Stimulated activated naive CD4-positive, alpha-beta T cell treated with Interleukin-2 at 50 U/mL for 16 hours (primary cell): ENCODE data around the gene ITGB1BP1.

Source experiments
- DNase-seq: peaks from one replicate; lab custom pipeline; 2025; lab: John Stamatoyannopoulos, UW

Gene ITGB1BP1

DNA sequence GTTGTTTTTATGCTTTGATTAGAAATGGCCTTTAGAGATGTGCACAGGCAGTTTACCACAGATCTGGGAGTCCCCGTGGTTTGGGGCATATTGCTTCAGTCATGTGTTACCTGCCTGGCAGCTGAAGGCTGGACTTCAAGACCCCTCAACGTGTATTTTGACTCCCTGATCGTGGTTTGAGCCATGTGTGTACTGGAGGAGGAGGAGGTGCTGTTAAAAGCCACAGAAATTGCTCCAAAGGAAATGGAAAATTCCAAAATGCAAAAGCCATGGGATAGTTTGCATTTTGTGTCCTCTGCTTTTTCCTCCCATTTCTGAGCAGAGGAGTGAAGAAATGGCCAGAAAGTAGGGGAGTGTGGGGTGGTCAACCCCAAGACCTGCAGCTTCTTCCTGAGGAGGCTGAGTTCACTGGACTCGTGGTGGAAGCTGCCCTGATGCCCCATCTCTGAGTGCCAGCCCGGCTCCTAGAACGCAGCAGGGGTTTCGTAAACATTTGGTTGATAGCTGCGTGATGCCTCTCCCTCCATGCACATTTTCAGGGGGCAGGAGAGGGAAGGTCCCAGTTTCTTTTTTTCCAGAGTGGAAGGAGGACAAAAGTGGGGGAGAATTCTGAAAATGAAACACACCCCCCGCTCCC is 45.7 kb downstream of the ITGB1BP1 start:
- no peak for DNase-seq

DNA sequence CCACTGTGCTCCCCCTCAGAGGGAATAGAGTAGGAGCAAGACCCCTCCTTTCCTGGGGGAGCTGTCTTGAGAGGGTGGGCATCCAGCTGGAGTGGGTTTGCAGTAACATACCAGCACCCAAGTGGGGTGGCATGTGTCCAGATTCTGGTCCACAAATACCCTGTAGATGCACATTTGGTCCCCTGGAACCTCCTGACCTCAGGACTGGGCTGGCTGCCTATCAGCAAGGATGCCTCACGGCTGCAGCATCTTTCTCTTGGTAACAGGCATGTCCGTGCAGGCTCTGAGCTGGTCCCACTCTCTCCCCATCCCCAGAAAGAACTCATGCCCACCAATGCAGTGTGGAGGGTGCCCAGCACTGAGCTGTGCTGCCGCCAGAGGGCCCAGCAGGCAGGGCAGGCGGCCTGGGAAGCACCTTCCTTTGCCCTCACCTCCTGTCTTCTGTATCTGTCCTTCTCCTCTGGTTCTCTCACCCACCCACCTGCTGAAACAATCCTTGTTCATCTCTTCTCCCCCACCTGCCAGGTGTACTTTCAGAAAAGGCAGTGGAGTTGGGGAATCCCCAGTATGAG is 47.4 kb downstream of the ITGB1BP1 start:
- DNase-seq = no peak

DNA sequence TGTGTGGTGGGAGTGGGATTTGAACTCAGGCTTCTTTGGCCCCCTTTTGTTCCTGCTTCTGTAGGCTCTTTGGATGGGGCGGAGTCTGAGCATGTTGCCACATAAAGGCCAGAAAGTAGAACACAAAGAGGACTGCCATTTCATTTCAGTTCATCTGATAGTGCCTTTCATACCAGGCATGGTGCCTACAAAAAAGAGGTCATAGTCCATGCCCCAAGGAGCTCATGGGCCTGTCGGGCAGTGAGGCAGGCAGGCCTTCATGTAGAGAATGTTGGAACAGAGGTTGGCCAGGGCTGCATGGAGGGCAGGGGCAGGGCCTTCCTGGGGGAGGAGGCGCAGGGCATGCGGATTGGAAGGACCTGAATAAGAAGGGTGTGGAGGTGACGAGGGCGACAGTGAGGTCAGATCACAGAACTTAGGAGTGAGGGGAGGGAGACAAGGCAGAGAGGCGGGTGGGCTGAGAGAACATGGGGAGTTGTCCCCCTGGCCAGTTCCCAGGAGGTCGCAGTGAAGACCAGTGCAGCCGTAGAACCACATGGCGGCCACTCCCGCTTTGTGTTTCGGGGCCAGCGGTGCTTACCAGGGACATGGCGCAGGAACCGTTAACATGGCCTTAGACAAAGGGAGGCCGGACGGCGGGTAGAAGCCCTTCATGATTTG is 49.1 kb downstream of the ITGB1BP1 start:
- DNase-seq = no peak

DNA sequence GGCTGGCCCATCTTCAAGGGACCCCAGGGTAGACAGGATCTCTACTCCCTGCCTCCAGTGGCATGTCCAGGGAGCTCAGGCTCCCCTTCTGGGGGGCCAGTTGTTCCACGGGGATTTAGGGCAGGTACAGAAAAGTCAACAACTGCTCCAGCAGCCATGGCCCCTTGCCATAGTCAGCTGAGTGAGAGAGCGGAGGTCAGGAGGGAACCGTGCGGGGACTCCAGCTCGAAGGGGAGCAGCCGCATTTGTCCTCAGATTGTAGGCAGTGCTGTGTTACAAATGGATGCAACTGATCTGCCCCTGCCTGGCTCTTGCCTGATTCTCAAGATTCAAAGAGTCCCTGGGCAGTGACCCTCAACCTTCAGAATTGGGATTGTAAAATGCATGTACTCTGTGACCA is 49.9 kb downstream of the ITGB1BP1 start:
- no peak for DNase-seq

DNA sequence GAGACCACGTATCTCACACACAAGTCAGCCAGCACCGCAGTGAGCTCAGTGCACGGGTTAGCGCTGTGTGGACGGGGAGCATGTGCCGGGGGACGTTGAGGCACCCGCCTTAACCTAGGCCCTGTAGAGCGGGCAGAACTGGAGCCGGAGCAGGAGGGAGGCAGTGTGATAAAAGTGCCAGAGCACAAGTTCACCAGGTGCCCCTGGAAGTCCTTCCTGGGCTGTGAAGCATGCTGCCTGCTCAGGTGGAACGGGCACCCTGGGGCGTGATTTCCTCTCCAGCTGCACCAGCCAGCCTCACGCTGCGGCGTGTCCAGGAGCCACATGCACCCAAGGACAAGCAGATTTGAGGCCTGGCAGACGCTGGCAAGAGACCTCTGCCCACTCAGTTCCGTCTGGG is 50.3 kb downstream of the ITGB1BP1 start:
- DNase-seq = no peak

DNA sequence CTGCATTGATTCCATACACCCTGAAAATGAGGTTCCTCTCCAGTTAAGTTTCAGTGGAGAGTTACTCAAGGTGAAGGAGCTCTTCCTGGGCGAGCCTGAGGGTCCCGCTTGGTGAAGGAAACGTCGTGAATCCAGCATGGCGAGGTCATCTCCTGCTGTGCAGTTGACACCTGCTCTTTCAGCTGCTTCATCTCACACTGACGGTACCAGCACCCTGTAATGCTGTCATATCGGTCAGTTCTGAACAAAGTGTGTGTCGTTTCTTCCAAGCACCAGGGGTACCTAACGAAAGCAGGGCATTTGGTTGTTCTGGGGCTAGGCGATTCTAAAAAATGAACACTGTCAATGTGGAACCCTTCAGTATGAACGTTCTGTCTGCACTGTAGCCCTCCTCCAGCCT is 52.6 kb downstream of the ITGB1BP1 start:
- no peak for DNase-seq

DNA sequence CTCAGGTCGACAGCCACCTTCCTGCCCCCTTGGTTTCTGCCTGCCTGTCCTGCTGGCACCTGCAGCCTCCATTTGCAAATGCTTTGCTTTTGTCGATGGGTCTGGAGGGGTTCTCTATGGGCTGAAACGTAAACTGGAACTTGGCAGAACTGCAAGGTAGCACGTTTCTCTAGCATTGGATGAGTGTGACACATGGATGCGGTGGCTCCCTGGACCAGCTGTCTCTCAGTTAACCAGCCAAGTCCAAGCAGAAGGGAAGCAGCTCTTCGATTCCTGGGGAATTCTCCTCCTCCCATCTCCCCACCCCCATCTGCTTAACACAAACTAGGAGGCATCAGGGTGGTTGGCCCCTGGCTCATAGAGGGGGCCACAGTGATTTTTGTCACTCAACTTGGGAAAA is 57.3 kb downstream of the ITGB1BP1 start:
- DNase-seq = no peak

DNA sequence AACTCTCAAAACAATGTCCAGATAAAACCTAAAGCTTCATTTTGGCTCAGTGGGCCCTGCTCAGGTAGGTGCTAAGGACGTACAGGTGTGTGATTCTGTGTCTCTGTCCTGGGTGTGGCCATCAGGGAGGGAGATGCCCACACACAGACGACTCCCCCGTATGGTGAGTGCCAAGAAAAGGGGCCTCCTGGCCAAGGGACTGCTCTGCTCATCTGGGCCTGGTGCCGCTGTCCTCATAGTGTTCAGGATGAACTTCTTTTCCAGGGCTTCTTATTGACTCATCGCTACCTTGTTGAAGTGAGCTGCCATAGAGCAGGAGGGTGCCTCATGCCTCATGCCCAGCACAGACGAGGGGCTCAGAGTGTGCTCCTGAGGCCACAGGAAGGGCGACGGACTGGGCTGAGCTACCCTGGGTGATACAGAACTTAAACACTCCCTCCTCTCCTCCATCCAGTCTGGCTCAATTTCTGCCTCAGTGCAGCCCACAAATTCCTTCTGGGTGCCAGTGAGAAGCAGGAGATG is 57.8 kb downstream of the ITGB1BP1 start:
- DNase-seq = no peak

DNA sequence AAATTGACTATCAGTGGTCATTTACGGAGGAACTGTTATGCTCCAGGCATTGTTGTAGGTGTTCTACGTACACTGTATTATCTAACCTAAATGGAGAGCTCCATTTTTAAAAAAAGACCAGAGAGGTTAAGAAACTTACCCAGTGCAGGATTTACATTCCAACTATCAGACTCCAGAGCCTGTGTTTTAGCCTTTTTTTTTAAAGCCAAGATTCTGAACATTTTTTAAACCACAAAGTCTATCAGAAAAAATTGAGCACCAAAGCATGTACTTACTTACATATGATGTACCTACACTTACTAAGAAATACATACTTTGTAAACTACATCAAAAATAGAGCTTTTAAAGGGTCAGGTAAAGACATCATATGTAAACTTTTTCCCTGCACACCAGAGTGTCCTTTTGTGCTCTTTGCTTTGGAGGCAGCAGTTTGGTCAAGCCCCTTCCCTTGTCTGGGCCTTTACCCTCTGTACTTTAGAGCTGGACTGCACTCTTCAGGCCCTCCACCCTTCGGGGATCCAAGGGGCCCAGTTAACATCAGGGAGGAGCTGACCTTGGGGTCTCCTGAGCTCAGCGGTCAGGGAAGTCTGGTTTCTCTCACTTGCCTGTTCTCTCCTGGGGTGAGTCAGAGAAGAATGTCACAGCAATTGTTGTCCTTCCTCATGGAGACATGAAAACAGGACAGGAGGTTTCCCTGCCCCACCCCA is 58.4 kb downstream of the ITGB1BP1 start:
- DNase-seq = no peak

DNA sequence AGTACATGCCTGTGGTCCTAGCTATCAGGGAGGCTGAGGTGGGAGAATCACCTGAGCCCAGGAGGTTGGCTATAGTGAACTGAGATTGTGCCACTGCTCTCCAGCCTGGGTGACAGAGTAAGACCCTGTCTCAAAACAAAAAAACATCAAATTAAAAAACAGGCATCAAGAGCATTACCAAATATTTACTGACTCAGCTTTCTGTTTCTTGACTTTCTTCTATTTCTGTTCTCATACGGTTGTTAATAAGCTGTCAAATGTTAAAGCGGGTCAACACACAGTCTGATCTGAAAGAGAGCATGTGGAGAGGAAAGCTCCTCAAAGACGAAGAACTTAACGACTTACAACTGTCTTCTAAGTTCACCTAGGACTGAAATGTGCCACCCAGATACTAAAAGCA is 59.0 kb downstream of the ITGB1BP1 start:
- DNase-seq = no peak

DNA sequence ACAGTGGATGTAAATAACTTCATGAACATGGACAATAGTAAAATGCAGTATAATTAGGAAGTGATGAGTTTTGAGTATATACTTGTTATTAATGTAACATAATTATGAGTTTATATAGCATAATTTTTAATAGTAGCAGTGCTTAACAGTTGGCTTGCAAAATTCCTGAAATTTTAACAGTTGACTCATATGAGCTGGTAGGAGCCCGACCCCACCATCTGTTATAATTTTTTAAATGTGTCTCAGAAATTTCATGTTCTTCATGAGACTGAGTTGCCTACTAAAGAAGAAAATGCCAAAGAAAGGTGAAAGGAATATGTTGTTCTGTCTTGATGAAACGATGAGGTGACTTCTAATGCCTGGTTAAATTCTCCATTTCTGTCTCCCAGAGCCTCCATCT is 62.6 kb downstream of the ITGB1BP1 start:
- DNase-seq = no peak

DNA sequence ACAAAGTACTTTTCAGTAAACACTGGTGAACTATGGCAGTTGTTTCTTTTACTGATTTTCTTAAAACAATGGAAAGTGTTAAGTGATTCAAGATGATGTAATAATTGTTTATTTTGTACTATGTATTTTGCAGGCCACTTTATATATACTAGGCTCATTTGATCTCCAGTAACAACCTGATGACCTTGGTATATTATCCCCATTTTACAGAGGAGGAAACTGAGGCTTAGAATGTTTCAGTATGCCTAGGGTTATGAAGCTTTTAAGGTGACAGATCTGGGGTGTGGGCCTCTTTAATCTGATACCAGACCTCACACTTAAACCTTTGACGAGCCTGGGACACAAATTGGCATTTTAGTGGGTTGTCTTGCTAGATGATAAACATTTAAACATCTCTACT is 63.2 kb downstream of the ITGB1BP1 start:
- DNase-seq = no peak

DNA sequence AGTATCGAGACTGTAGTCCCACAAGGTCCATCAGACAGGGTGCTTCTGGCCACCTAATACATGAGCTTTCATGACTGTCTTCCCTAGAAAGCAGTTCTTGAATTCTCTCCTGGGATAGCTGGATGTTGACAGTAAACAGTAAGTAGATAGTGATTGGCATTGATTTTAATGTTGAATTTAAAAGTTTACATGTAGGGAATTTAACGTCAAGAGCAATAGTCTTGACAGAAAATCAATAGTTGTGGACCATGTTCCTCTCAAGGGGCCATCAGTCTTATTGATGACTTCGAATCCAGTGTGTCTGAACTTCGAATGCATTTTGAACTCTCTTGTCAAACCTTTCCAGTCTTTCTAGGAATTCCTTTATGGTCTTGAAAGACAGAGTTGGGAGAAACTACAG is 63.9 kb downstream of the ITGB1BP1 start:
- no peak for DNase-seq

DNA sequence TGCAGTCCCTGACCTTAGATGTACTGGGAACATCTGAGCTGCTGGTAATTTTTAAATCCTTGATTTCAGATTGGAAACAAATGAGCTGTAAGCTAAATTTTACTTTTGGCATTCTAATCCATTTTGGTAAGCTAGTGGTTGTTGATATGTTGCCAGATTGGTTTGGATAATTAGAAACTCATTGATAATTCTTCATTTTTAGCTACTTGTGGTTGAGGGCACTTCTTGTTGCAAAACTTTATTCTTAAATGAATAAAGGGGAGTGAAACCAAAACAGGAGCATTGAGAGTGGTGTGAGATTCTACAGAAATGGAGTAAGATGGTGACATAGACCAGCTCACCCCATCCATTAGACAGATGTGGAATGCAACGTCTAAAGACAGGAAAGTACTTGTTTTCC is 64.5 kb downstream of the ITGB1BP1 start:
- DNase-seq = no peak

DNA sequence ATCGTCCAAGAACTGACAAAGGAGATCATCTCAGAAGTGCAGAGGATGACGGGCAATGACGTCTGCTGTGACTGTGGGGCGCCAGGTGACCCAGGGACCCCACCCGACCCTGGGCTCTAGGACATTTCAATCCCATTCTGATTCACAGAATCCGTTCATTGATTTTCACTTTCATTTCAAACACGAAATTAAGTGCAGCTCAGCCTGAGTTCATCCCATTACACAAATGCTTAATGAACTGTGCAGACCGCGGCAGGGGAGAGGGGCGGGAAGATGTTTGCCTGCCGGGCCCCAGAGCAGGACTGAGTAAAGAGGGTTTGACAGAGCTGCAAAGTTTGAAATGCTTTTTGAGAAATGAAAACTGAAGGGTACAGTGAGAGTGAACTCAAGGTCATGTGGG is 67.1 kb downstream of the ITGB1BP1 start:
- DNase-seq = no peak

DNA sequence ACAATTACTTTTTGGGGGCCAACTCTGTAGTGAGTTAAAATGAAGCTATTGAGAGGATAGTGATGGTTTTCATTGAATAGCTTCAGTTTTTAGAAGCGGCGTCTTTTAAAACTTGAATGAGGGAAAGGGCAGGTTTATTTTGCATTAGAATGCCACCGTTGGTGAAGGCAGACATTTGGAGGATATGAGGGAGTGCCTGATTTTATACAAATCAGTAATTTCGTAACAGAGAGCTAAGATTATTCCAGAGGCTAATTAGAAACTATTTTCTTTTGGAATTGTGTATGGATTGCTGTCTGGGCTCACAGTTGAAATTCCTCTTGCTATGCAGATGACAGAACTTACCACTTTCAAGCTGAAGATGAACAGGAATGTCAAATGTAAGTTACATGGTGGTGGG is 67.6 kb downstream of the ITGB1BP1 start:
- DNase-seq = no peak

DNA sequence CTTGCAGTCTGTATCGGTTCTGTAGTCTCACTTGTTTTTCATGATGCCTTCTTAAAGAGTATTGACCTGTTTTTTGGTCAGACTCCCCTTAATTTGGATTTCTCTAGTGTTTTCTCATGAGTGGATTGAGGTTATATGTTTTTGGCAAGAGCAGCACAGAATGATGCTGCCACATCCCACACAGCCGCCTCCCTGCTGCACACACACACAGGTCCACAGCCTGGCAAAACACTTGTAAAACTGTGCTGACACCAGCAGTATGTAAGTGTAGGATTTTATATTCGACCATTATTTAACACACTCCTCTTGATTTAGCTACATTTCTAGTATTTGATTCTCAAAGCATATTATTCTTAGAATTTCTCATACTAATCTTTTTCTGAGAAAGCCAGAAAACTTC is 68.1 kb downstream of the ITGB1BP1 start:
- DNase-seq = no peak

DNA sequence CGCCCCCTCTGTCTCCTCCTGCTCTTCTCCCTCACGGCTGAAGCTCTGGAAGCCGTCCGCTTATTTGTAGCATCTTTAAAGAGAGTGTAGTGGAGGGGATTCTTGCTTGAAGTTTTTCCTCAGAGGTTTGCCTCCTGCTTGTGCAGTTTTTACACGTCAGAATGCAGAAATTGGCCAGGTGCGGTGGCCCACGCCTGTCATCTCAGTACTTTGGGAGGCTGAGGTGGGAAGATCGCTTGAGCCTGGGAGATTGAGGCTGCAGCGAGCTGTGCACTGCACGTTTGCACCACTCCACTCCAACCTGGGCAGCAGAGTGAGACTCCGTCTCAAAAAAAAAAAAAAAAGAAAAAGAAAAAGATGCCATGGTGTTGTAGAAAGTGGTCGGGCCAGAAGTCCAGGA is 69.0 kb downstream of the ITGB1BP1 start:
- no peak for DNase-seq
